ENCODE measurements around the gene TGM3.
"Not testable (repeated sequence)": the region's sequence is repeated elsewhere in the genome, so short reads cannot be mapped to it uniquely, and the experiment has no call there.

The TGM3 gene

GRCh38 chr20:2295886-2296515 lies at the start of gene TGM3:
TSS of gene TGM3 (plus strand) at chr20:2296001. CDS start at chr20:2296064, 63 bp downstream.
- Mint-ChIP-seq H3K27ac (no peak within 1 kb of the TSS), H3K36me3 (no peaks in the 10 kb centered on the region), H3K4me3 (no peak within 1 kb of the TSS), H3K9me3 (no peaks in the 10 kb centered on the region), H3K4me1 (peaks cover 4% of the 10 kb centered on the region)
- no peak for DNase-seq (ENCODE audit: low spot score in 2 of 2)
- ATAC-seq, result no peak

GRCh38 chr20:2246069-2246491 lies 49.7 kb upstream of the TGM3 start:
- H3K9me3 Mint-ChIP-seq, result no peaks in the 10 kb centered on the region
- DNase-seq (ENCODE audit: low spot score in 2 of 2) (no peak), ATAC-seq (no peak)
- no peaks in the 10 kb centered on the region for H3K36me3 Mint-ChIP-seq
- H3K4me3 Mint-ChIP-seq, result no peak overlapping the region
- H3K27ac Mint-ChIP-seq, result no peak overlapping the region
- H3K4me1 Mint-ChIP-seq, result no peaks in the 10 kb centered on the region

- Mint-ChIP-seq H3K27ac (no peak overlapping the region), H3K4me3 (no peak overlapping the region), H3K4me1 (no peaks in the 10 kb centered on the region), H3K36me3 (no peaks in the 10 kb centered on the region), H3K9me3 (no peaks in the 10 kb centered on the region)
- no peak for ATAC-seq
- no peak for DNase-seq (ENCODE audit: low spot score in 2 of 2)
These were observed 47.0 kb upstream of the TGM3 start for GRCh38 chr20:2248837-2249236.

- H3K27ac Mint-ChIP-seq, result no peak overlapping the region
- no peaks in the 10 kb centered on the region for H3K4me1 Mint-ChIP-seq
- H3K4me3 Mint-ChIP-seq, result no peak overlapping the region
- no peak for ATAC-seq
- DNase-seq (ENCODE audit: low spot score in 2 of 2), result no peak
- no peaks in the 10 kb centered on the region for H3K9me3 Mint-ChIP-seq
- no peaks in the 10 kb centered on the region for H3K36me3 Mint-ChIP-seq
These were observed 45.9 kb upstream of the TGM3 start for GRCh38 chr20:2249935-2250334.

- no peaks in the 10 kb centered on the region for H3K36me3 Mint-ChIP-seq
- DNase-seq (ENCODE audit: low spot score in 2 of 2), result no peak
- no peaks in the 10 kb centered on the region for H3K9me3 Mint-ChIP-seq
- peaks cover 8% of the 10 kb centered on the region for H3K4me1 Mint-ChIP-seq
- no peak overlapping the region for H3K27ac Mint-ChIP-seq
- no peak for ATAC-seq
- no peak overlapping the region for H3K4me3 Mint-ChIP-seq
These were observed 43.3 kb upstream of the TGM3 start for GRCh38 chr20:2252419-2252997.

- Mint-ChIP-seq H3K9me3 (no peaks in the 10 kb centered on the region), H3K4me3 (no peak overlapping the region), H3K4me1 (peaks cover 8% of the 10 kb centered on the region), H3K27ac (no peak overlapping the region), H3K36me3 (no peaks in the 10 kb centered on the region)
- no peak for DNase-seq (ENCODE audit: low spot score in 2 of 2)
- ATAC-seq, result no peak
These were observed 42.5 kb upstream of the TGM3 start for GRCh38 chr20:2253256-2253655.

GRCh38 chr20:2254333-2254732 lies 41.5 kb upstream of the TGM3 start:
- Mint-ChIP-seq H3K27ac (no peak overlapping the region), H3K4me1 (peaks cover 8% of the 10 kb centered on the region), H3K36me3 (no peaks in the 10 kb centered on the region), H3K4me3 (no peak overlapping the region), H3K9me3 (no peaks in the 10 kb centered on the region)
- ATAC-seq (no peak), DNase-seq (ENCODE audit: low spot score in 2 of 2) (no peak)

GRCh38 chr20:2255926-2256531 lies 39.8 kb upstream of the TGM3 start:
- Mint-ChIP-seq H3K9me3 (no peaks in the 10 kb centered on the region), H3K4me1 (peaks cover 8% of the 10 kb centered on the region), H3K27ac (no peak overlapping the region), H3K4me3 (no peak overlapping the region), H3K36me3 (no peaks in the 10 kb centered on the region)
- ATAC-seq (no peak), DNase-seq (ENCODE audit: low spot score in 2 of 2) (no peak)

GRCh38 chr20:2259731-2260130 lies 36.1 kb upstream of the TGM3 start:
- ATAC-seq (no peak), DNase-seq (ENCODE audit: low spot score in 2 of 2) (no peak)
- peaks cover 8% of the 10 kb centered on the region for H3K4me1 Mint-ChIP-seq
- no peaks in the 10 kb centered on the region for H3K9me3 Mint-ChIP-seq
- H3K4me3 Mint-ChIP-seq, result no peak overlapping the region
- H3K27ac Mint-ChIP-seq, result no peak overlapping the region
- H3K36me3 Mint-ChIP-seq, result no peaks in the 10 kb centered on the region

- Mint-ChIP-seq H3K36me3 (no peaks in the 10 kb centered on the region), H3K27ac (no peak overlapping the region), H3K4me1 (peaks cover 8% of the 10 kb centered on the region), H3K4me3 (no peak overlapping the region), H3K9me3 (no peaks in the 10 kb centered on the region)
- DNase-seq (ENCODE audit: low spot score in 2 of 2) (no peak), ATAC-seq (no peak)
These were observed 35.6 kb upstream of the TGM3 start for GRCh38 chr20:2260250-2260649.

- Mint-ChIP-seq H3K4me1 (peaks cover 3% of the 10 kb centered on the region), H3K9me3 (no peaks in the 10 kb centered on the region), H3K27ac (no peak overlapping the region), H3K4me3 (no peak overlapping the region), H3K36me3 (no peaks in the 10 kb centered on the region)
- DNase-seq (ENCODE audit: low spot score in 2 of 2) (no peak), ATAC-seq (no peak)
These were observed 34.7 kb upstream of the TGM3 start for GRCh38 chr20:2261046-2261485.

- DNase-seq (ENCODE audit: low spot score in 2 of 2) (no peak), ATAC-seq (no peak)
- Mint-ChIP-seq H3K4me1 (no peaks in the 10 kb centered on the region), H3K4me3 (no peak overlapping the region), H3K27ac (no peak overlapping the region), H3K36me3 (no peaks in the 10 kb centered on the region), H3K9me3 (no peaks in the 10 kb centered on the region)
These were observed 34.2 kb upstream of the TGM3 start for GRCh38 chr20:2261629-2262028.

- Mint-ChIP-seq H3K27ac (no peak overlapping the region), H3K36me3 (no peaks in the 10 kb centered on the region), H3K9me3 (no peaks in the 10 kb centered on the region), H3K4me3 (no peak overlapping the region), H3K4me1 (no peaks in the 10 kb centered on the region)
- ATAC-seq (no peak), DNase-seq (ENCODE audit: low spot score in 2 of 2) (no peak)
These were observed 31.7 kb upstream of the TGM3 start for GRCh38 chr20:2264118-2264517.

GRCh38 chr20:2264621-2265374 lies 31.0 kb upstream of the TGM3 start:
- H3K36me3 Mint-ChIP-seq; H3K4me3 Mint-ChIP-seq; H3K27ac Mint-ChIP-seq; H3K4me1 Mint-ChIP-seq; H3K9me3 Mint-ChIP-seq; DNase-seq (ENCODE audit: low spot score in 2 of 2); ATAC-seq: not testable (repeated sequence)

- DNase-seq (ENCODE audit: low spot score in 2 of 2) (no peak), ATAC-seq (no peak)
- Mint-ChIP-seq H3K27ac (no peak overlapping the region), H3K4me3 (no peak overlapping the region), H3K36me3 (no peaks in the 10 kb centered on the region), H3K4me1 (no peaks in the 10 kb centered on the region), H3K9me3 (no peaks in the 10 kb centered on the region)
These were observed 22.0 kb upstream of the TGM3 start for GRCh38 chr20:2273634-2274302.
